HEK293 (cell line): ENCODE results near the gene ALDH16A1.

Source experiments
- CTCF ChIA-PET: fragments of 350-600 bp; formaldehyde crosslinking; extraction: SDS; loops from one replicate; lab custom pipeline; 2021; ENCODE audit warnings: antibody characterized with exemption; lab: Yijun Ruan, JAX
- POLR2A ChIA-PET: fragments of 300-600 bp; formaldehyde crosslinking; extraction: SDS; loops from one replicate; lab custom pipeline; 2020; ENCODE audit warnings: antibody characterized with exemption, inconsistent platforms; lab: Yijun Ruan, JAX
- H3K27ac ChIP-seq: fragments of 200-500 bp; sonication (Bioruptor generic); 2 replicates; pipeline ENCODE4 v1.5.1; 2014; ENCODE audit warnings: low read depth, low read length, control low read depth, inconsistent platforms; ENCODE audit errors: extremely low read depth
- H3K36me3 ChIP-seq, 2 experiments: fragments of 200-500 bp in 1 of 2; sonication (Bioruptor generic) in 1 of 2; 1 replicate in 1 of 2; 2 replicates in 1 of 2; pipeline ENCODE4 v1.5.1; 2014 to 2017; ENCODE audit warnings: inconsistent platforms in 2 of 2, low read length in 2 of 2; ENCODE audit not compliant: control insufficient read depth in 2 of 2, insufficient read depth in 1 of 2
- H3K4me1 ChIP-seq: fragments of 200-500 bp; sonication (Bioruptor generic); 2 replicates; pipeline ENCODE4 v1.5.1; 2014; ENCODE audit warnings: mild to moderate bottlenecking, low read length, inconsistent platforms; ENCODE audit not compliant: control insufficient read depth, insufficient read depth
- H3K4me3 ChIP-seq: 2 replicates; pipeline ENCODE4 v1.5.1; 2011; ENCODE audit warnings: low read depth, mild to moderate bottlenecking, control low read depth, low read length, moderate library complexity
- H3K9me3 ChIP-seq: fragments of 200-500 bp; sonication (Bioruptor generic); 2 replicates; pipeline ENCODE4 v1.5.1; 2014; ENCODE audit warnings: low read depth, low read length, inconsistent platforms; ENCODE audit not compliant: control insufficient read depth, insufficient read depth
- EGR2 ChIP-seq: fragments of 450-650 bp; formaldehyde crosslinking; IDR thresholded peaks from 2 replicates; pipeline ENCODE4 v1.5.1; 2016; ENCODE audit warnings: low read depth, missing biosample characterization, missing genetic modification characterization
- HIC1 ChIP-seq: fragments of 450-650 bp; formaldehyde crosslinking; IDR thresholded peaks from 2 replicates; pipeline ENCODE4 v1.5.1; 2016; ENCODE audit warnings: missing biosample characterization, missing genetic modification characterization
- HOXD13 ChIP-seq: sonication (generic); formaldehyde crosslinking; IDR thresholded peaks from 2 replicates; pipeline ENCODE4 v1.8.0; 2022; ENCODE audit warnings: missing genetic modification reagents, borderline replicate concordance
- KLF10 ChIP-seq: fragments of 450-650 bp; IDR thresholded peaks from 2 replicates; pipeline ENCODE4 v1.5.1; 2018; ENCODE audit warnings: missing biosample characterization, mild to moderate bottlenecking, missing genetic modification characterization
- PRDM6 ChIP-seq: fragments of 450-650 bp; formaldehyde crosslinking; IDR thresholded peaks from 2 replicates; pipeline ENCODE4 v1.5.1; 2017; ENCODE audit warnings: missing biosample characterization, missing genetic modification characterization
- SALL2 ChIP-seq: fragments of 450-650 bp; formaldehyde crosslinking; IDR thresholded peaks from 2 replicates; pipeline ENCODE4 v1.5.0; 2017; ENCODE audit warnings: missing biosample characterization, mild to moderate bottlenecking, missing genetic modification characterization, borderline replicate concordance
- TRIM28 ChIP-seq: IDR thresholded peaks from 2 replicates; pipeline ENCODE4 v1.6.1; 2011; ENCODE audit warnings: low read length, control low read depth, borderline replicate concordance
- WT1 ChIP-seq: fragments of 450-650 bp; formaldehyde crosslinking; IDR thresholded peaks from 2 replicates; pipeline ENCODE4 v1.5.1; 2016; ENCODE audit warnings: missing biosample characterization, missing genetic modification characterization
- ZBTB11 ChIP-seq: fragments of 450-650 bp; formaldehyde crosslinking; conservative IDR thresholded peaks from 2 replicates; pipeline ENCODE4 v1.5.1; 2016; ENCODE audit warnings: low read depth, missing biosample characterization, missing genetic modification characterization
- ZBTB44 ChIP-seq: fragments of 450-650 bp; IDR thresholded peaks from 2 replicates; pipeline ENCODE4 v1.5.1; 2018; ENCODE audit warnings: missing biosample characterization, mild to moderate bottlenecking, missing genetic modification characterization
- ZNF16 ChIP-seq: fragments of 450-650 bp; formaldehyde crosslinking; IDR thresholded peaks from 2 replicates; pipeline ENCODE4 v1.5.1; 2016; ENCODE audit warnings: low read depth, missing biosample characterization, missing genetic modification characterization
- ZNF19 ChIP-seq: fragments of 450-650 bp; formaldehyde crosslinking; IDR thresholded peaks from 2 replicates; pipeline ENCODE4; 2016; ENCODE audit warnings: missing biosample characterization, missing genetic modification characterization, low read depth
- ZNF2 ChIP-seq: fragments of 450-650 bp; formaldehyde crosslinking; IDR thresholded peaks from 2 replicates; pipeline ENCODE4 v1.5.1; 2016; ENCODE audit warnings: missing biosample characterization, missing genetic modification characterization
- ZNF335 ChIP-seq: fragments of 450-650 bp; formaldehyde crosslinking; conservative IDR thresholded peaks from 2 replicates; pipeline ENCODE4 v1.5.1; 2016; ENCODE audit warnings: missing biosample characterization, missing genetic modification characterization
- ZNF341 ChIP-seq: fragments of 450-650 bp; formaldehyde crosslinking; IDR thresholded peaks from 2 replicates; pipeline ENCODE4; 2016; ENCODE audit warnings: low read depth, missing biosample characterization, missing genetic modification characterization
- ZNF362 ChIP-seq: fragments of 450-650 bp; formaldehyde crosslinking; IDR thresholded peaks from 2 replicates; pipeline ENCODE4 v1.5.1; 2016; ENCODE audit warnings: missing biosample characterization, missing genetic modification characterization
- ZNF394 ChIP-seq: fragments of 450-650 bp; formaldehyde crosslinking; IDR thresholded peaks from 2 replicates; pipeline ENCODE4 v1.5.1; 2016; ENCODE audit warnings: missing biosample characterization, missing genetic modification characterization, mild to moderate bottlenecking, moderate library complexity, borderline replicate concordance
- ZNF433 ChIP-seq: fragments of 450-650 bp; formaldehyde crosslinking; IDR thresholded peaks from 2 replicates; pipeline ENCODE4 v1.5.1; 2016; ENCODE audit warnings: missing biosample characterization, missing genetic modification characterization, low read depth
- ZNF501 ChIP-seq: fragments of 450-650 bp; formaldehyde crosslinking; IDR thresholded peaks from 2 replicates; pipeline ENCODE4 v1.5.1; 2016; ENCODE audit warnings: missing biosample characterization, missing genetic modification characterization
- ZNF510 ChIP-seq: fragments of 450-650 bp; formaldehyde crosslinking; IDR thresholded peaks from 2 replicates; pipeline ENCODE4 v1.5.1; 2018; ENCODE audit warnings: mild to moderate bottlenecking, missing genetic modification characterization, missing biosample characterization; ENCODE audit not compliant: insufficient replicate concordance
- ZNF548 ChIP-seq: fragments of 450-650 bp; formaldehyde crosslinking; IDR thresholded peaks from 2 replicates; pipeline ENCODE4 v1.5.1; 2016; ENCODE audit warnings: missing biosample characterization, missing genetic modification characterization
- ZNF585B ChIP-seq: fragments of 450-650 bp; formaldehyde crosslinking; IDR thresholded peaks from 2 replicates; pipeline ENCODE4 v1.5.1; 2016; ENCODE audit warnings: missing biosample characterization, missing genetic modification characterization
- ZXDB ChIP-seq: fragments of 450-650 bp; formaldehyde crosslinking; IDR thresholded peaks from 2 replicates; pipeline ENCODE4 v1.5.1; 2016; ENCODE audit warnings: missing biosample characterization, missing genetic modification characterization

Gene ALDH16A1

GRCh38 chr19:49497047-49497788 is 44.2 kb downstream of the ALDH16A1 start (continued):
- TF ChIP-seq ZBTB44 (tag by site-specific recombination) = 0 out of 2 replicates have a peak, but pooled peaks have one; percentile 33
- TF ChIP-seq ZXDB (tag by site-specific recombination) = peak; percentile 49; the same call in 1 of the 2 replicates
- no peak for TF ChIP-seq ZNF2 (tag by site-specific recombination)
- no peak for TF ChIP-seq ZNF19 (tag by site-specific recombination)
- TF ChIP-seq ZNF548 (tag by site-specific recombination) = no peak
- TF ChIP-seq ZNF16 (tag by site-specific recombination) = no peak
- no peak for TF ChIP-seq ZNF362 (tag by site-specific recombination)
- TF ChIP-seq HIC1 (tag by site-specific recombination) = peak; percentile 72
- no peak for TF ChIP-seq ZNF501 (tag by site-specific recombination)

- H3K9me3 ChIP-seq = no peaks in the 10 kb centered on the region
- H3K4me1 ChIP-seq = peaks cover 7% of the 10 kb centered on the region
- peak overlapping the region; percentile 89; the same call in 1 of the 2 replicates for H3K4me3 ChIP-seq
- peaks cover 15 to 42% of the 10 kb centered on the region in 2 experiments for H3K36me3 ChIP-seq
- TF ChIP-seq KLF10 (tag by site-specific recombination) = no peak
- TF ChIP-seq WT1 (tag by site-specific recombination) = no peak
- TF ChIP-seq TRIM28 = no peak
- no peak for TF ChIP-seq ZNF335
- no peak for TF ChIP-seq ZNF501 (tag by site-specific recombination)
- no peak for TF ChIP-seq HIC1 (tag by site-specific recombination)
- no peak for TF ChIP-seq ZBTB11
- TF ChIP-seq ZNF341 (tag by site-specific recombination) = no peak
- TF ChIP-seq PRDM6 = no peak
- TF ChIP-seq ZNF510 (tag by site-specific recombination) = no peak
- no peak for TF ChIP-seq HOXD13 (CRISPR knock-in tag)
- no peak for TF ChIP-seq ZNF433
- TF ChIP-seq ZNF585B = no peak
- no peak for TF ChIP-seq SALL2 (tag by site-specific recombination)
- TF ChIP-seq ZNF394 = no peak
- no peak for TF ChIP-seq EGR2 (tag by site-specific recombination)
- ChIA-PET POLR2A (interaction anchor here (0.6 to 1.5 kb wide), 3 partner anchors 17 to 93 kb away, joined by 3 read pairs; no protein-coding TSS in a partner anchor), CTCF (interaction anchor here (0.6 to 2.0 kb wide), 2 partner anchors 11 to 174 kb away, joined by 4 to 5 read pairs; no protein-coding TSS in a partner anchor)
- peak overlapping the region; percentile 87 for H3K27ac ChIP-seq
These were observed 44.7 kb downstream of the ALDH16A1 start for GRCh38 chr19:49497789-49498103.
